Measurements from ENCODE around the gene PRPSAP2.

PRPSAP2 gene

DNA sequence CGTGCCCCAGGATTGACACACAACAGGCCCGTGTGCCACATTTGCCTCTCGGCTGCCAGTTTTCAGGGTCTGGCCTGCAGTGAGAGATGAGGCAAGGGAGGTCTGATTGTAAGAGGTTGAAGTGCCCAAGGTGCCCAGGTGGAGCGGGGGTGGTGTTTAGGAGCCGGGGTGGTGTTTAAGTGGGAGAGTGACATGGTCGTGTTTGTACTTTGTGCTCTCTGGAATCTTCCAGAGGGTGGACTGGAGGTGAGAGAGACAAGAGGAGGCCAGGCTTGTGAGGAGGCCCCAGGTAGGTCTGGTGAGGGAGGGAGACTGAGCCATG, 104.5 kb downstream of the PRPSAP2 start:
- DNase-seq (ENCODE audit: low read depth in 2 of 2), result no peak

DNA sequence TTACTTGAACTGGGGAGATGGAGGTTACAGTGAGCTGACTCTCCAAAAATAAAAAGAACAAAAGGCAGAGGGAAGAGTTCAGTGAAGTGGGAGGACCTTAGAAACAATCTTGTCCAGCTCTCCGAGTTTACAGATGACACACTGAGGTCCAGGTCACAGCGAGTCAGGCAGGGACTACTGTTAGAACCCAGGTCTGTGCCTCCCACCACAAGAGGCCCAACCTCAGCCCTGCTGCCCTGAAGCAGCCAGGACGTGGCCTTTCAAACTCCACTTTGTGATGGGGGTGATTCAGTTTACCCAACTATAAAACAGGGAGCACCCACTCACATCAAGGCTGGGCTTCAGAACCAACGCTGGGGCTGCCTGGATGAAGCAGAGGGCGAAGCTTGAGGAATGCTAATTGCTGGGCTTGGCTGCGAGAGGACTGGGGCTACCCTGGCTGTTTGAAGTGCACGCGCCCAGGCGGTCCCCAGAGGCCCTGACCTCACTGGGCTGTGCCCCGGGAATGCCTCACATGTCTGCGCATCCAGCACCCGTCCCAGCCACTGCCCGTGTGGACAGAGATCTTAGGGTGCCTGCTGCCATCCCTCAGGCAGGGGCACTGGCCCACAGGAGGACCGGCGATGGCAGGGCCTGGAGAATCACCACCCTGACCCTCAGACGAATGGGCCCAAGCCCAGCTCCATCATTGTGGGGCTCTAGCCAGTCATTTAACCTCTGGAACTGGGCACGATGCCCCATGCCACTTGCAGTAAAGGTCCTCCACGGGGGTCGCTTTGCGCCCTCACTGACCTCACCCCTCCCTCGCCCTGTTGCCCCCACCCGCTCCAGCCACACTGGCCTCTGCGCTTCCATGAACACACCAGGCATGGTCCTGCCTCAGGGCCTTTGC, 105.4 kb downstream of the PRPSAP2 start:
- no peak for DNase-seq (ENCODE audit: low read depth in 2 of 2)

DNA sequence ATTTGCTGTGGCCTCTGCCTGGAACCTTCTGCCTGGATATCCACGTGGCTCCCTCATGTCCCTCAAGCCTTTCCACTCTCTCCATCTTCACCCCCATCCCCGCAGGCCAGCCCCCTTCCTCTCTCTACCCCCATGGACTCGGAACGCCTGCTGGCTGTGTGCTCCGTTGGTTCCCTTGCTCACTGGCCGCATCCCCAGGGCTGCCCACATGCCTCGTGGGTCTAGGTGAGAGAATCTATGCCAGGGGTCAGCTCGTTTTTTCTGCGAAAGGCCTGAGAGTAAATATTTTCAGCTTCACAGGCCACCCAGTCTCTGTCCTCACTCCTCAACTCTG, 106.1 kb downstream of the PRPSAP2 start:
- no peak for DNase-seq (ENCODE audit: low read depth in 2 of 2)

DNA sequence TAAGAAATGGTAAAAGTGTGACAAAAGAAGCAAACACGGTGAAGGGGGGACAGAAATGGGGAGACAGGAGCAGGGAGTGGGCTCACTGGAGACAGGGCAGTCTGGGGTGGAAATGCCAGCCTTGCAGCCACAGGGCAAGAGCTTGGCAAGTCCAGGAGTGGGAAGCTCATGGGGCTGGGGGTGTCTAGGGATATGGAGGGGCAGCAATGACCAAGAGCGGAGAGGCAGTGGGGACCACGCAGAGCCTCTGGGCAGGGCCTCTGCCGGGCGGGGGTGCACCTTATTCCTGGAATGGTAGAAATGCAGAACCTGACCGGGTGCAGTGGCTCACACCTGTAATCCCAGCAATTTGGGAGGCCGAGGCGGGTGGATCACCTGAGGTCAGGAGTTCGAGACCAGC, 106.6 kb downstream of the PRPSAP2 start:
- no peak for DNase-seq (ENCODE audit: low read depth in 2 of 2)

DNA sequence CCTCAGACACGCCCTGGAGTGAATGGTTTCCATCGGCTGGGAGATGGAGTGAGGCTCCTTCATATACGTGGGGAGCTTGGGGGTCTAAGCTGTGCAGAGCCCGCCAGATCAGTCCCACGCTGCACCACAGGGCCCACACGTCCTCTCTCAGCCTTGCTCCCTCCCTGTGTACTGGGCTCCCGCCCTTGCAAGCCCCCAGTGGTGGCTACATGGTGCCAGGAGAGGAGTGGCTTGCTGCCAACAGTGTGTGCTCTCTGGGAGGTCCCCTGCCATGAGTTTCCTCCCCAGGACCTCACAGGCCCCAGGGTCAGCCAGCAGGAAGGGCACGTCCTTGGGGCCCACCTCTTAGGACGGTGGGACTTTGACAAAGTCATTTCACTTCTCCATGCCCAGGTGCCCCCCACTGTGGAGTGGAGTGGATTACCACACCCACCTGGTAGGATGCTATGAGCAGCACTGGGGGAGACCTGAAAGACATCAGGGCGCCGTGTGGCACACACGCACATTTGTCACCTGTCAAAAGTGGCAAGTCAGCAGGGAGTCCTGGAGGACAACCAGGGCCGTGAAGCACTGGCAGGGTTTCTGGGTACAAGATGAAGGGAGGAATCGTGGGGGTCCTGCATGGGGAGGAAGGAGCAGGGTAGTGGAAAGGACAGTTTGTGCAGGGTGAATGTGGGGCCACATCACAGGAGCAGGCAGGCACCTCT, 107.8 kb downstream of the PRPSAP2 start:
- no peak for DNase-seq (ENCODE audit: low read depth in 2 of 2)

DNA sequence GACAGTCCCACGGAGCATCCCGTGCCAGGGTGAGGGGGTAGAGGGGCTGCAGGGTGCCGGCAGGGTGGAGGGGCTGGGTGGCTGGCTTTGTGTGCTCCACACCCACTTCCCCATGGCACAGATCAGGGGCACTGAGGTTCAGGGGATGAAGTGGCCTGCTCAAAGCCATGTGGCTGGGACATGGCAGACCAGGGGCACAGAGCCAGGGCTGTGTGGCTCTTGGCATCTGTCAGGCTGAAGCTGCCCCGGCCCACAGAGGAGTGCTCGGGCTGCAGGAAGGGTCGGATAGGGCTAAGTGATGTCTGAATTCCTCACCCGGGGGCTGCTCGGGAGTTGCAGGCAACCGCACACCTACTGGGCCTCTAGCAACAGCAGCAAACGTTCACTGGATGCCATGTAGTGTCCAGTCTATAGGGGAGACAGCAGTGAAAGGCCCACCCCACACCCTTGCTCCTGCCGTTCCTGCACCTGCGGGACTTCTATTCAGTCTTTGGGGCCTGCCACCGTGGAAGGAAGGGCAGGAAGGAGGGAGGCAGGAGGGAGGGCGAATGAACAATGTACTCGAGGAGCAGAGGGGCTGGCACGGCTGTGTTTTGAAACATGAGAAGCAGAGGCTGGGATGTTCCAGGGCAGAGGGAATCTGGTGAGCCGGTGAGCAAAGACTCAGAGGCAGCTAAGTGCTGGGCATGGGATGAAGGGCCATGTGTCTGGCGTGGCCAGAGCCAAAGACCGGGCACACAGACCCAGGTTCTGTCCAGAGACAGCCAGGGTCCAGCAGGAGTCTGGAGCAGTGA, 109.1 kb downstream of the PRPSAP2 start:
- DNase-seq (ENCODE audit: low read depth in 2 of 2), result no peak

DNA sequence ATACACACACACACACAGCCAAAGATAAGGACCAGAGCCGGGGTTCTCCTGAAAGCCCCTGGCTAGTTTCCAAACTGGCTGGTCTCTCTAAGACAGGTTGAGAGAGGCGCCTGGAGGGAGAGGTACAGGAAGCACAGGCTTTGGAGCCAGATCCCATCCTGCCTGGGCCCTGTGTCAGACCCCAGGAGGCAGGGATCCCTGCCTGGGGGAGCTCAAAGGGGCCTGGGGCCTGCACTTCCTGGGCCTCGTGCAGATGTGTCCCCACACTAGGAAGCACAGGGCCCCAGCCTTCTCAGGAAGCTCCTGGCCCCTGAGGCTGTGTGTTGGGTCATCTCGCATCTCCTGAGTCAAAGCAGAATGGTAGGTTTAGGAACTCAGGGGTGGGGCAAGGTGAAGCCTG, 110.0 kb downstream of the PRPSAP2 start:
- no peak for DNase-seq (ENCODE audit: low read depth in 2 of 2)

DNA sequence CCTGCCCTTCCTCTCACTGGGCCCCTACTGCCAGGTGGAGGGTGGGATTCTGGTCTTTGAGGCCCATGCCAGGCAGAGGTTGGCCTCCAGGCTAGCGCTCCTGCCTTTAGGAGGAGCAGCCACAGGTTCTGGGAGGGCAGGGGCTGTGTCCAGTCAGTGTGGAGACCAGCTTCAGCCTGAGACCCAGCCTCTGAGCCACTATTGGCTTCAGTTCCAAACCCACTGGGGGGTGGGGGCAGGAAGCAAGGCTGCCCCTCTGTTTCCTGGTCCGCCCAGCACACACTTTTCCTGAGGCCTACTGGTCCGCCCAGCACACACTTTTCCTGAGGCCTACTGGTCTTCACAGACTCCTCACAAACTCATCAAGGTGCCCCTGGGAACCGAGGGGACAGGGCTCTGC, 110.4 kb downstream of the PRPSAP2 start:
- DNase-seq (ENCODE audit: low read depth in 2 of 2), result no peak

DNA sequence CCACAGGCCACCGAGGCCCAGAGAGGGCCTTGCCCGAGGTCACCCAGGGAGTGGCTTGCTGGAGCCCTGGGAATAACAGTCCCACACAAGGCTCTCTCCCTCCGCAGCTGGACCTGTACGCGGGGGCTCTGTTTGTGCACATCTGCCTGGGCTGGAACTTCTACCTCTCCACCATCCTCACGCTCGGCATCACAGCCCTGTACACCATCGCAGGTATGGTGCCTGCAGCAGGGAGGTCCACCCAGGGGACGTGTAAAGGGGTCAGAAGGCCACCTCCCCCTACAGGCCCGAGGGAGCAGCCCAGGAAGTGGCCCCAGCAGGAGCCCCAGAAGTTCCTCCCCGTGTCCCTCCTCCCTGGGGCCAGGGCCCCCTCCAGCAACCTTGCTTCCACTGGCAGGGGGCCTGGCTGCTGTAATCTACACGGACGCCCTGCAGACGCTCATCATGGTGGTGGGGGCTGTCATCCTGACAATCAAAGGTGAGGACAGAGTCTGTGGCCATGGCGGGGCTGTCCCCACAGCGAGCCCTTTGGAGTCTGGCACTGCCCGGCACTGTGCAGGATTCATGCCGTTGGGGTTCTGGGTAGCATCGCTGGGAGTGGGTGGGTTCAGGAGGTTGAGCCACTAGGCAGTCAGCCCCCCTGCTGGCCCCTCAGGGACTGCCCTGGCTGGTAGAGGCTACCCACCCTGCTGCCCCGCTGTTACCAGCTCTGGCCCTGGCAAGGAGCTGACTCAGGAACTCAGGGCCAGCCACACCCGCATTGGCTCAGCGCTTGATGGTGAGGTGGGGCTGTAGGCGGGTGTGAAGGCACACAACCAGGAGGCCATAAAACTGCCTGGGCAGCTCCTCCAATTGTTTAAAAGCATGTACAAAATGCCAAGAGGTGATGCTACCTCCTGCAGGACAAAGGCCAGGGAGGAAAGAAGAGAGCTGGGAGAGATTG, 111.3 kb downstream of the PRPSAP2 start:
- DNase-seq (ENCODE audit: low read depth in 2 of 2), result no peak

DNA sequence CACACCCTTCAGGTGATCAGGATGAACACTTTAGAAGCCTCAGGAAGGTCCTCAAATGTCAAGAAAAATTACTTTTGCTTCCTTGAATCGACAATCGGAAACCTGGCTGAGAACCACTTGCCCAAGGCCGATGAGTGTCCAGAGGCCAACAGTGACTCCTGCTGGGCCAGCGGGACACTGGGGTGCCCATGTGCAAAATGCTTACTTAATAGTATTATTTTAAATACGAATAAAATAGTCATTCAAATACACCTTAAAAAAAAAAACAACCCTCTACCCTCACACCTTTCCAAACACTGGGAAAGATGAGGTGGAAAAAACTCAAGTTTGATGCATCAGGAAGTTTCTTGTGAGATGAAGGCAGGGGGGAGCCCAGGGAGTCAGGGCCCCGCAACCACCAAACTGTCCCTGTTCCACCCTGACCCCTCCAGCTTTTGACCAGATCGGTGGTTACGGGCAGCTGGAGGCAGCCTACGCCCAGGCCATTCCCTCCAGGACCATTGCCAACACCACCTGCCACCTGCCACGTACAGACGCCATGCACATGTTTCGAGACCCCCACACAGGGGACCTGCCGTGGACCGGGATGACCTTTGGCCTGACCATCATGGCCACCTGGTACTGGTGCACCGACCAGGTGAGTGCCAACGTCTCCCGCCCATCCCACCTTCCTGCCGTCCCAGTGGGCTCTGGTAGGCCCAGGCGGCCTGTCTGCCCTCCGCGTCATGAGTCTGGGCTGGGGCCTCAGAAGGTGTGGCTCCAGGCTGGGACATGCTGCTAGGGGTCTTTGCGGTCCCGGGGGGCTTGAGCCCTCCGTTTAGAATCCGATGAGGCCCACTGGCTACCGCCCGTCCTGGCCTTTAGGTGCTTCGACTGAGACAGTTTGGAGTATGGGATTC, 112.9 kb downstream of the PRPSAP2 start:
- no peak for DNase-seq (ENCODE audit: low read depth in 2 of 2)

DNA sequence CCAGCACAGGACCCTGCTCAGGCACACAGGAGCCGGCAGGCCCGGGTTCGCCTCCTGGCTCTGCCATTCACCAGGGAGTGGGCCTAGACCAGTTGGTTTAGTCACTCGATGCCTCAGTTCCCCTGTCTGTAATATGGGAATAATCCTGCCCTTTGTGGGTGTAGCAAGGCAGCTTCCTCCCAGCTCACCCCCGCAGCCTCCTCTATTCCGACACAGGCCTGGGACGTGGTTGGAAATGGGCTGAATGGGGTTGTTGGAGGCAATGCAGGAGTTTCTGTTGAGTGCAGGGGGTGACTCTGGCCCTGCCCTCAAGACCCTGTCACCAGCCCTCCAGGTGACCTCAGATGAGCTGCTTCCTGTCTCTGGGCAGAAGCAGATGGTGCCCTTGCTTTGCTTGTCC, 113.9 kb downstream of the PRPSAP2 start:
- no peak for DNase-seq (ENCODE audit: low read depth in 2 of 2)

DNA sequence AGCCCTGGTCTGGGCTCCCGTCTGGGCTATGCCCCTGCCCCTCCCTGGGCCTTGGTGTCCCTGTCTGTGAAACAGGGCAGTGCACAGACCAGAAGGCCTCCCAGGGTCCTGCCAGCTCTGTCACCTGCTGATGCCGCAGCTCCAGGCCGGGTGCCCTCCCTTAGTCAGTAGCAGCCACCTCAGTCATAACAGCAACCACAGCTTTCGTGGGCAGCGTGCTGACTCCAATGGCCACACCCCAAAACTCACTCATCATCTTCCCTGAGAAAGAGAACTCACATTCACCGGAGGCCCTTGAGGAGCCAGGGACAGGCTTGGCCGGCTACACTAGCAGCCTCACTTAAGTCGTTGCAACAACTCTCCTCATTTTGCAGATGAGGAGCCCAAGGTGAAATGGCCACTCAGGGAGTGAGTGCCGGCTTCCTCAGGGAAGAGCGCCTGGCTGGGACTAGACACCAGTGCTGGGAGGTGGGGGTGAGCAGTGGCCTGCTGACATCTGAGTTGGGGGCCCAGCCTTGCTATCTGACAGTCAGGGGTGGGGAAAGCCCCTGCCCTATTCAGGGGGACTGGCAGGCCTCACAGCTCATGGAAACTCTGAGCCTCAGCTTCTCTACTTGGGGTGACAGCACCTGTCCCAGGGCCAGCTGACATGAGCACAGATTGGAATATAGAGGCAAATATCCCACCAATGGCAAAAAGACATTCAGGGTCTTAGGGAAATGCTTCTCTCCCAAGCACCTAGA, 116.6 kb downstream of the PRPSAP2 start:
- no peak for DNase-seq (ENCODE audit: low read depth in 2 of 2)

DNA sequence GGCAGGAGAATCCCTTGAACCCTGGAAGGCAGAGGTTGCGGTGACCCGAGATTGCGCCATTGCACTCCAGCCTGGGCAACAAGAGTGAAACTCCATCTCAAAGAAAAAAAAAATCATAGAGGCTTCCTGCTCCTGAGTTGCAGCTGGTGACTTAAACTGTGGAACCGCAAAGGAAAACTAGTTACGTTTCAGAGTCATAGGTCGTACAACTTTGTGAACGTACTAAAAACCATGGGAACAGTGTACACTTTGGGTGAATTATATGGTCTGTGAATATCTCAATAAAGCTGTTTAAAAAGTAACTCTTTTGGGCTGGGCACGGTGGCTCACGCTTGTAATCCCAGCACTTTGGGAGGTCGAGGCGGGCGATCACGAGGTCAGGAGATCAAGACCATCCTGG, 117.7 kb downstream of the PRPSAP2 start:
- no peak for DNase-seq (ENCODE audit: low read depth in 2 of 2)

DNA sequence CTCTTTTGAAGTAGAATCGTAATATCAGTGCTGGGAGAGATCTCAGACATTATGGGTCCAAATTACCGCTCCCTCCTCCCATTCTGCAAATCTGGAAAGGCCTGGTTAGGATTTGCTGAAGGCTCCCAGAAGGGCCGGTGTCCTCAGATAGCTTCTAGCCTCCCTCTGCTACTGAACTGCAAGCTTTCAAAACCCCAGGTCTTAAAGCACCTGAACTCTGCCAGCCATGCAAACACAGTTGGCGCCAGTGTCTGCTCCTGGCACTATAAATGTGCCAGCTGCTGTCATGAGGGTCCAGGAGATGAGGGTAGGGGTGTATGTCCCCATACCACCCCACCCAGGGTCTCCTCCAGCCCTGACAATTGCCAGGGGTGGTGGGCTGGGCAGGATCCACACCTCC, 118.3 kb downstream of the PRPSAP2 start:
- DNase-seq (ENCODE audit: low read depth in 2 of 2), result no peak

DNA sequence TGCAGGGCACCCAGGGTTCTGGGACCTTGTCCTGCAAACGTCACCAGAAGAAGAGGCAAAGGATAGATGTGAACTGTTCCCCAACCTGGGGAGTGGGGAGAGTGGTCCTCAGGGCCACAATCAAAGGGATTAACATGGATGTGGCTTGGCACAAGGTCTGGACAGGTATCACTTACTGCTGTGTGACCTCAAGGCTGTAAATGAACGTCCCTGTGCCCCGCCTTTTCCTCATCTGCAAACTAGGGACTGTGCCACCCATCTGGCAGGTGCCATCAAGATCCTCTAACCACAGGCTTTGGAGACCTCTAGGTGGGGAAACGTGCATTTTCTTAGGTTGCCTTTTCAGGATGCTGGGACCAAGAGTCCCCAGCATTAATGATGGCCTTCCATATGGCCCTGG, 119.1 kb downstream of the PRPSAP2 start:
- no peak for DNase-seq (ENCODE audit: low read depth in 2 of 2)

DNA sequence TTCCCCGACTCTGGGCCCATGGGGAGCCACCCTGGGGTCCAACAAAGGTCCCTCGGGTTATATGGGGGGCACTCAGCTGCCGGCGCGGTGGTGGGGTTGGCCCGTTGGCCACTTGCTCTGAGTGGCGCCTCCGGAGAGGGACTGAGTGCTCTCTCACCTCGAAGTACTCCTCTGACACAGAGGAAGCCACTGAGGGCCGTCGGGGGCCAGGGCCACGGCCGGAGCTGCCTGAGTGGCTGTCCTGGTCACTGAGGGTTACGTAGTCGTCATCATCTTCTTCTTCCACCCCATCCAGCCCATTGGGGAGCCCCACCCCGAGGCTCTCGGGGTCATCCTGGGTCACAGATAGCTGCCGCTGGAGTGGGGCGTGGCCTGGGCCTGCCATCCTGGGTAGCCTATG, 119.7 kb downstream of the PRPSAP2 start:
- no peak for DNase-seq (ENCODE audit: low read depth in 2 of 2)

DNA sequence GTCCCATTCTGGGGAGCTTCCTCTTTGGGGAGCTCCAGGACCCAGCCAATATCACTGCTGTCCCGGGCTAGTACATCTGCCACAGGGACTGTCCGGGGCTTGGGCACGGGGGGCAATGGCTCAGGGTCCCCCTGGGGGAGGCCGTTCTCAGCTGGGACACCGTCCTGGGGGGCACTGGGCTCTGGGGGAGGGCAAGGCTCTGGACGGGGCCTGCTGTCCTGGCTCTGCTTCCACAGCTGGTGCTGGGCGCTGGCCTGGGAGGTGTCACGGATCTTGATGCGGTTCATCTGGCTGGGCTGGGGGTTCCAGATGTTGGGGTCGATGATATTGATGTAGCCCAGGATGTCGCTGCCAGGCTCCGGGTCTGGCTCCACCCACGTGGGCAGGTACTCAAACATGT, 120.1 kb downstream of the PRPSAP2 start:
- no peak for DNase-seq (ENCODE audit: low read depth in 2 of 2)

DNA sequence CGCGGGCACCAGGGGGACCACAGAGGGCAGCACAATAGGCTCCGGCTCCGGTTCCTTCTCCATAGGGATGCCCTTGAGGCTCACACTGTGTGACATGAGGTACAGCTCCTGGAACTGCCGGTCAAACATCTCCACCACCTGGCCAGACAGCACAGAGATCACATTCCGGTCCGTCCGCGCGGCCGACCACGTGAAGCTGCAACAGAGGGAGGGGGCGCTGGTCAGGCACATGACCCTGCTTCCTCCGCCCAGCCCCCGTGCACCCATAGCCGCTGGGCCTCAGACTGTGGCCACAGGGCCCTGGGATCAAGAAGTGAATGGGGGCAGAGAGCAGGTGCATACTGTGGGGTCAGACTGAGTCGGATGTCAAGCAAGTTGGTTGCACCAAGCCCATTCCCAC, 120.7 kb downstream of the PRPSAP2 start:
- DNase-seq (ENCODE audit: low read depth in 2 of 2), result no peak
